GM19395 (cell line): ENCODE results near the gene COX14.
A peak's percentile ranks its signal among the peaks of the same experiment; 100 is the strongest.

Experiments
- ATAC-seq: cut with Tn5 transposase; IDR thresholded peaks from one replicate; pipeline ENCODE4 v1.9.1; 2021; ENCODE audit warnings: mild to moderate bottlenecking, moderate library complexity; ENCODE audit not compliant: unreplicated experiment

The COX14 gene

DNA sequence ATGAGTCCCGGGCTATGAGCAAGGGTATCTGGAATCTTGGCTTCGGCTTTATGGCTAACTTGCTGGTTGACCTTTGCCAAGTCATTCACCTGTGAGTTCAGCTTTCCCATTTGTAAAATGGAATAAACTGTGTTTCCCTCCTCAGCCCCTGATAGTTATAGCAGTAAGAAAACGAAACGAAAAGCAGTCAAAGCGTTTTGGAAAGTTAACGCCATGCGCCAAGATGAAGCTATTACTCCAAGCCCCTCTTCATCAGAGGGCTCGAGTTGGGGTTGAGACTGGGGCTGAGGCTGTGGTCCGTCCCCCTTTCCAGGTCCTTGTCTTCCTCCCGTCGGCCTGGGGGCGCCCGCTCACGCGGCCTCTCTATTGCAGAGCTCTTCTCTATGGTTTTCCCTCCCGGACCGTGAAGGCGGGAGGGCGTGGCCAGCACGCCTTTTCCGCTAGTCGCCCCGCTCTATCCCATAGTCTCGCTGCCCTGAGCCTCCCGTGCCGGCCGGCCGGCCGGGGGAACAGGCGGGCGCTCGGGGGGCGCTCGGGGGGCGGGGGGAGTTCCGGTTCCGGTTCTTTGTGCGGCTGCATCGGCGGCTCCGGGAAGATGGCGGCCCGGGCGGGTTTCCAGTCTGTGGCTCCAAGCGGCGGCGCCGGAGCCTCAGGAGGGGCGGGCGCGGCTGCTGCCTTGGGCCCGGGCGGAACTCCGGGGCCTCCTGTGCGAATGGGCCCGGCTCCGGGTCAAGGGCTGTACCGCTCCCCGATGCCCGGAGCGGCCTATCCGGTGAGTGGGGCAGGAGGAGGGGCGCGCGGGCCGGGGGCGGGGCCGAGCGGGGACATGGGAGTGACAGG lies 27.0 kb upstream of the COX14 start, which contains the start of gene SMARCD1:
Gene SMARCD1, plus strand, starts transcription at position 568 of the 840 bp plus-strand sequence. Its CDS starts 28 bp downstream, at position 596.
- ATAC-seq, result peak; percentile 79

DNA sequence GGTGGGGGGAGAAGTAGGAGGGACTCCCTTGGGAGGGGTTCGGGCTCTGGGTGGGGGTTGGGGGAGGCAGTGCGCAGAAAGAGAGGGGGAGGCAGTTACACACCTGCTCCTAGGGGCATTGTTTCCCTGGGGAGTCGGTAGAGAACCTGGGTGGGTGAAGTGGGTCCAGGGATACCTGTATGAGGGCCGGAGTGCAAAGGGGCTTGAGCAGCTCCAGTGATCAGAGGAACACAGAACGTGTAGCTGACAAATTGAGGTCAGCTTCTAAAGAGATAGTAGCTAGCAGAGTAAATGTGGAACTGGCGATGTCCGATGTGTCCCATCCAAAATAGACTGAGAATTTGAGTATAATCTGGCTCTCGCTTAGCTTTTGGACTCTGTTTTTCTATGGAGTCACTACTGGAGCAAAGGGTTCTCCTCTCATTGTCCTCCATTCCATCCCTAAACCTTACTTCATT lies 26.4 kb upstream of the COX14 start:
- no peak for ATAC-seq

DNA sequence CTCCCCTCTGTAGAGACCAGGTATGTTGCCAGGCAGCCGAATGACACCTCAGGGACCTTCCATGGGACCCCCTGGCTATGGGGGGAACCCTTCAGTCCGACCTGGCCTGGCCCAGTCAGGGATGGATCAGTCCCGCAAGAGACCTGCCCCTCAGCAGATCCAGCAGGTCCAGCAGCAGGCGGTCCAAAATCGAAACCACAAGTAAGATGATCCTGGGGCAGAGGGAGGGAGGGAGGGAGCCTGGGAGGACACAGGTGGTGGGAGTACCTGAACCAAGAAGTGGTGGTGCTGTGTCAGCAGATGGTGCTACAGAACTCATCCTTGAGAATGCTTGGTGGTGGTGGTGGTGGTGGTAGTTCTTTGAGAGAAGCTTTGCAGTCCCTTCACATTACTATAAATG lies 25.9 kb upstream of the COX14 start:
- no peak for ATAC-seq

GRCh38 chr12:50087151-50087550 lies 24.9 kb upstream of the COX14 start:
- ATAC-seq, result no peak

- ATAC-seq, result no peak
Measured at GRCh38 chr12:50087995-50088394, 24.0 kb upstream of the COX14 start.

GRCh38 chr12:50088577-50089335 lies 23.3 kb upstream of the COX14 start:
- no peak for ATAC-seq

DNA sequence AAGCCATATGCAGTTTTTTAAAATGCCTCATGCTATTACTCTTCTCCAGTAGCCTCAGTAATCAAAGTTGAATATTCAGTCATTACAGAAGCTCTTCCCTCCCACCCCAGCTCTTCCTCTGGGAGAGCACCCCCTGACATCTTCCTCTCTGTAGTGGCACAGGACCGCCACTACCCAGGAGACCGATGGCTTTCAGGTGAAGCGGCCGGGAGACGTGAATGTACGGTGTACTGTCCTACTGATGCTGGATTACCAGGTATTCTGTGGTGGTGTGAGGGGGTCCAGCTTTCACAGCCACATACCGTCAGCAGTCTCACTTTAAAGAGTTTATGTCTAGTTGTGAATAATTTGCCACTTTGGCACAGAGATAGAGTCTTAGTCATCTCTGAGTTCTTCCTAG lies 22.3 kb upstream of the COX14 start:
- ATAC-seq, result no peak

DNA sequence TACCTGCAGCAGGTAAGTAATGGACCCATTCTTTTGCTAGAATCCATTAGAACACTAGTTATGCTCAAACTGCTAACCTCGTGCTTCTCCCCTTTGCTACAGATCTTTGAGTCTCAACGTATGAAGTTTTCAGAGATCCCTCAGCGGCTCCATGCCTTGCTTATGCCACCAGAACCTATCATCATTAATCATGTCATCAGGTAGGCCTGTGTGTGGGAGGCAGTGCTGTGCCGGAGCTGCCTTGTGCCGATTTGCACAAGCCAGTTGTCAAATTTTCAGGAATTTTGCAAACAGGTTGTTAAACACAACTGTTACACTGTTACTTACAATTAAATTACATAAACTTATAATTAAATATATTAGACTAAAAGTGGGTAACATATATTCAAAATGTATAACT lies 21.6 kb upstream of the COX14 start:
- ATAC-seq, result no peak

DNA sequence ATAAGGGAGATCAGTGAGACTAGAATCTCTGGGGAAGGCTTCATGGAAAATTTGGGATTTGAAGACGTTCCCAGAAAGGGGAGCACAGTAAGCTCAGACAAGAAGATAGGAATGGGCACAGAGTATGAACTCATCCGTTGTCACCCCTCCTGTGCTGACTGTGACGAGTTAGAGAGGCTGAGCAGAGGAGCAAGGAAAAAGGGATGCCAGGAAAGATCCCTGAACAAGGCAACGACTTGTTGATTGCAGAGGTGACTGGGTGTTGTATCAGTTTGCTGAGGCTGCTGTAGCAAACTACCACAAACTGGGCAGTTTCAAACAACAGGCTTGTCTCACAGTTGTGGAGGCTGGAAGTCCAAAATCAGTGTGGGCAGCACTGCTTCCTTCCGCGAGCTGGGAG lies 14.1 kb upstream of the COX14 start:
- ATAC-seq, result no peak

DNA sequence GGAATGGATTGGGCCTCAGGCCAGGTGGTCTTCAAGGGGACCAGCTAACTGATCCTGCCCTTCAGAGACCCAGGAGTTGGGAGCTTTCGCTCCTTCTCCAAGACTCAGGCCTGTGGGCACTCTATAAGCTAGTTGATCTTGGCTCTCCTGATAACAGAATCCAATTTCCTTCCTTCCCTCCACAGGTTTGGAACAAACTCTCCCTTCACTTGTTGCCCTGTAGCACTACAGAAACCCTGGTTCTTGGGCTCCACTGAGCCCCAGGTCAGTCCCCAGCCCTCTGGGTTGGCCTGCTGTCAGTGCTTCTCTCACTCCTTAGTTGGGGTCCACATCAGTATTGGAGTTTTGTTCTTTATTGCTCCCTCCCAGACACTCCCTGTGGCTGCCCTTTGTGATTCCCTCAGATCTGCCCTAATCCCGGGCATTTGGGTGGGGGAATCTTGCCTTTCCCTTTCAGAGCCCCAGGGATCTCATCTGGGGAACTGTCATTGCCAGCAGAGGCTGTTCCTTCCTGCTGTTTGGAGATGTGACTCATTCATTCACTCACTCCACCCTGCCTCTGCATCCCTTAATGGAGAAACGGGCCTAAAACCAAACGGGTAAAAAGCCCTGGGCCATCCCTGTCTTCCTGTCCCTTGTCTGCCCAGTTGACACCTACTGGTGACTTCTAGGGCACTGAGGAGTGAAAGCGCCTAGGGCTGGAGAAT lies 12.6 kb upstream of the COX14 start:
- ATAC-seq, result no peak

DNA sequence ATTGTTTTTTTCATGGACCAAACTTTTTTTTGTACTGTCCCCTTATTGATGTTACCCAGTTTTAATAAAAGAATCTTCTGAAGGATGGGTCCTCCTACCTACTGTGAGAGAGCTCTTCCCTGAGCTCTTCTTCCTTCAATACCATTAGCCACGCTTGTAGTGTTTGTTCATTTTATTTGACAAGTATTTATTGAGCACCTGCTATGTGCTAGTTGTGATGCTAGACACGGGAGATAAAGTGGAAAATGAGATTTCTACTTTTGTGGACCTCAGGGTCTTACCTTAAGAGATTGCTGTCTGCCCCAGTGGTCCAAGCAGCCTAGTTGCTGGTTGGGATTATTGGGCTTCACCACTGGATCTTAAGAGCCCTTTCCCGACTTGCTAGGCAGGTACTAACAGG lies 11.5 kb upstream of the COX14 start:
- ATAC-seq, result no peak

GRCh38 chr12:50101663-50102062 lies 10.4 kb upstream of the COX14 start:
- ATAC-seq, result no peak

DNA sequence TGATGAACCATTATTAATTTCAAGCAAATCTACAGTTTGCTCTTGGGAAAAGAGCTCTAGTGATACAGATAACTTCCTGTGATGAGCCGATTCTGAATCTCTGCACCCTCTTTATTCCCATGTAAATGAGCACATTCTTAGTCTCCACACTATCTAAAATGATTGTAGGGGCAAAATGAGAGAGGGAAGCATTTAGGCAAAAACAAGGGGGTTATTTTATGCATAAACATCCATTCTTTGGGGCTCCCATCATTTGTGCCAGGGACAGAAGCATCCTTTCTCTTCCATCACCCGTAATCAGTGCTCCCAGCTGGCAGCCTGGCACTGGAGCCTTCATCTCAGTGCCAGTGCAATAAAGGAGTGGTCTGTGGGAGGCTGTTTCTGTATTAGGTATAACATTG lies 9.9 kb upstream of the COX14 start:
- no peak for ATAC-seq

DNA sequence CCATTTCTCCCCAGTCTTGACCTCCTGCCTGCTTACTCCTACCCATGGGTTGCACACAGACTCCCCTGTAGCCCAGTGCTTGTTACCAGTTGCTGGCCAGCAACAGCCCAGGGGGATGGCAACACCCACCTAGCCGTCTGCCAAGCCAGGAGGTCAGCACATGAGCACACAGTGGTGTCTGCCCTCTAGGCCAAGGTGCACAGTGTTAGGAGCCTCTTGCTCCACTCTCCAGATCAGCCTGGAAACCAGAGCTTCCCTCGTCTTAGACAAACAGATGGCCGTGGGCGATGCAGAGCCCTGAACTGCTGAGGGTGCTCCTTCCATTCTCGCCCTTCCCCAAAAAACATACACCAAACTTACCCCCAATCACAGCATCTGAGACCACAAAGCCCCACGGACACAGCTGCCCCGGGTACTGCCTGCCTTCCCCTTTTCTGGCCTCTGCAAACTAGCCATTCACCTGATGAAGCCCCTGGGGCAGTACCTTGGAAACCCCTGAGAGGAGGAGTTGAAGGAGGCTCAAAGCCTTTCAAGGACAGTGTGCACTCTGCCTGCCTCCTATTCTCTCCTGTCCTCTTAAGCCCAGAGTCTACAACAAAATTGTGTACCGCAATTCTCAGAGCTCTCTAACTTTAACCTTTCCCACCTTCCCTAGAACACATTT lies 9.3 kb upstream of the COX14 start:
- ATAC-seq, result no peak

DNA sequence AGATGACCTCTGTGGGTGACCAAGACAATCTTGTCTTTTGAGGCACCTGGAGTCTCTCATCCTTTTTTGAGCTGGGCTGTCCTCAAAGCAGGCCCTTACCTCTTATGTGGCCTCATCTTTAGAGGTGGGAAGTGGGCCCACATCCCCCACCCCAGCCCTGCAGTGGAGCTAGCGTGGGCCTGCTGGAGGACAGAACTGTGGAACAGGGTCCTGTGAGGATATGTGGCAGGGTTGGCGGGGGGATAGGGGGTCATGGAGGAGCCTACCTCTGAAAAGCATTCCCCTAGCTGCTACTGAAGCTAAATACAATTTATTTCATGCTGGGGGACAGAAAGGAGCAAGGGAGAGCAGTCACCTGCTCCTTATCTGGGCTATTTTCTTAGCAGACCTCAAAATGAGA lies 8.7 kb upstream of the COX14 start:
- no peak for ATAC-seq

DNA sequence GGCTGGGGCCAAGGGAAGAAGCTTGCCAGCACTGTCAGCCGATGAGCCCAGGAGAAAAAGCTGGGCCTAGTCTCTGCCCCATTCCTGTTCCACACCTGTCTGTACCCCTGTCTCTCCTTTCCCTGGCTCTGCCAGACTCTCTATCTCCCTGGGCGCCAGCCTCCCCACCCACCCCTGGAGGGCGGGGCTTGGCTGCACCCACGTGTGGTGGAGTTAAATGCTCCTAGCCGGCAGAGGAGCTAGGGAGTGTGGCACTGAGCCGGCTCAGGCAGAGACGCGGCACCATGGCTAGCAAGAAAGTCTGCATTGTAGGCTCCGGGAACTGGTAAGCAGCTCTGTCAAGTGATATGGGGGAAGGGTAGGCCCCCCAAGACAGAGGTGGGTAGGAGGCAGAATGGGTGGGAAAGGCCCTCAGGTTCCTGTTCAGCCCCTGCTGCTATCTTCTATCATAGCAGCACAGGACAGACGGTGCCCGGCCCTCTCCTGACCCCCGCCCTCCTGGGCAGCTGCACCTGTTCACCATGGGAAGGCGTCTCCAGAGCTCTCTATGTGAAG lies 8.2 kb upstream of the COX14 start, which contains the start of gene GPD1:
Gene GPD1, plus strand, starts transcription at position 242 of the 555 bp plus-strand sequence. Its CDS starts 43 bp downstream, at position 285.
- ATAC-seq, result no peak

GRCh38 chr12:50104417-50105366 lies 7.3 kb upstream of the COX14 start:
- ATAC-seq, result no peak

GRCh38 chr12:50105913-50106450 lies 6.1 kb upstream of the COX14 start:
- no peak for ATAC-seq

GRCh38 chr12:50106907-50107306 lies 5.1 kb upstream of the COX14 start:
- no peak for ATAC-seq
